ENCODE results near the gene ACACA. TPM values are rescaled to one million over a fixed set of nuclear protein-coding genes. Genes with fewer than 3 reads are reported as not detected.

ACACA gene
- total and polyA plus RNA-seq, 2 donors (not counting 1 experiment from before 2014, with no cell fraction given), result 4.8 to 26.2 TPM

DNA sequence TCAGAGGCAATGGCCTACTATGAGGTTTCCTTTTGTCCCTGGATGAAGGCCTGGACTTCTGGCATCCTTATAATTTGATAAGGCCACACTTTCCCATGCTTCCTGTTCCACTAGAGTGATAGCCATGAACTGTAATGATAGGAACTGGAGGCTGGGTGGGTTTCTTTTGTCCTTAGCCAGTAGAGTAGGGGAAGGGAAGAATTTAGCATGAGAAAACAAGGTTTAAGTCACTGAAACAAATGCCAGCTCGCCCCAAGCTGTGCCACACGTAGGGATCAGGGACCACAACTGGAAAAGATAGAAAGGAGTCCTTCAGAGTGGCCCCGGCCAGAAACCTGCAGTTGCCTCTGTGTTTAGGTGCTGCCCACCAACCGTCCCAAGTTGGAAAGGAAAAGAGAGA is 111.7 kb downstream of the ACACA start:
- Histone ChIP-seq H3K4me2 (replicated peaks; ENCODE audit: low read depth, low read length, poor library complexity, severe bottlenecking) (no peak overlapping the region), H3K4me3 (ENCODE audit: control extremely low read depth in 1 of 5, extremely low read depth in 1 of 5, insufficient read depth in 1 of 5, low read depth in 2 of 5, low read length in 4 of 5) (no peak overlapping the region), H3K27ac (ENCODE audit: low read length in 2 of 2) (no peak overlapping the region), H4K20me1 (ENCODE audit: control insufficient read depth, insufficient read depth, low read length, poor library complexity, severe bottlenecking) (no peaks in the 10 kb centered on the region), H2AFZ (ENCODE audit: insufficient read depth, low read depth, low read length, poor library complexity, severe bottlenecking) (no peak overlapping the region), H3K9ac (ENCODE audit: low read length) (no peak overlapping the region), H3K79me2 (ENCODE audit: control insufficient read depth, insufficient read depth, low read length) (no peaks in the 10 kb centered on the region), H3K36me3 (replicated peaks in 1 of 2; ENCODE audit: control extremely low read depth in 1 of 2, control insufficient read depth in 1 of 2, extremely low read depth in 1 of 2, insufficient read depth in 2 of 2, low read length in 1 of 2) (no peaks in the 10 kb centered on the region), H3K9me3 (ENCODE audit: control extremely low read depth in 1 of 3, control insufficient read depth in 2 of 3, insufficient read depth in 1 of 3, low read length in 2 of 3) (no peaks in the 10 kb centered on the region), H3K27me3 (replicated peaks in 1 of 4; ENCODE audit: control extremely low read depth in 1 of 4, control insufficient read depth in 3 of 4, insufficient read depth in 4 of 4, low read length in 3 of 4) (no peaks in the 10 kb centered on the region), H3K4me1 (ENCODE audit: control insufficient read depth in 2 of 2, insufficient read depth in 2 of 2, low read length in 2 of 2) (peaks cover 3 to 5% of the 10 kb centered on the region in 2 donors)
- Mint-ChIP-seq H3K27ac (no peak overlapping the region), H3K9me3 (ENCODE audit: insufficient read depth) (no peaks in the 10 kb centered on the region), H3K4me3 (no peak overlapping the region), H3K4me1 (peaks cover 12% of the 10 kb centered on the region), H3K27me3 (no peaks in the 10 kb centered on the region)
- TF ChIP-seq EZH2 (IDR thresholded peaks at IDR 0.05; ENCODE audit: borderline replicate concordance, insufficient read depth, low read depth, low read length, poor library complexity, severe bottlenecking), result no peak
- TF ChIP-seq, protein P1, sequence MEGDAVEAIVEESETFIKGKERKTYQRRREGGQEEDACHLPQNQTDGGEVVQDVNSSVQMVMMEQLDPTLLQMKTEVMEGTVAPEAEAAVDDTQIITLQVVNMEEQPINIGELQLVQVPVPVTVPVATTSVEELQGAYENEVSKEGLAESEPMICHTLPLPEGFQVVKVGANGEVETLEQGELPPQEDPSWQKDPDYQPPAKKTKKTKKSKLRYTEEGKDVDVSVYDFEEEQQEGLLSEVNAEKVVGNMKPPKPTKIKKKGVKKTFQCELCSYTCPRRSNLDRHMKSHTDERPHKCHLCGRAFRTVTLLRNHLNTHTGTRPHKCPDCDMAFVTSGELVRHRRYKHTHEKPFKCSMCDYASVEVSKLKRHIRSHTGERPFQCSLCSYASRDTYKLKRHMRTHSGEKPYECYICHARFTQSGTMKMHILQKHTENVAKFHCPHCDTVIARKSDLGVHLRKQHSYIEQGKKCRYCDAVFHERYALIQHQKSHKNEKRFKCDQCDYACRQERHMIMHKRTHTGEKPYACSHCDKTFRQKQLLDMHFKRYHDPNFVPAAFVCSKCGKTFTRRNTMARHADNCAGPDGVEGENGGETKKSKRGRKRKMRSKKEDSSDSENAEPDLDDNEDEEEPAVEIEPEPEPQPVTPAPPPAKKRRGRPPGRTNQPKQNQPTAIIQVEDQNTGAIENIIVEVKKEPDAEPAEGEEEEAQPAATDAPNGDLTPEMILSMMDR (IDR thresholded peaks at IDR 0.05), result no peak
- intact Hi-C loops (cut with micrococcal nuclease), result no loop called here
- ATAC-seq (ENCODE audit: low read depth) (no peak), DNase-seq (no peak)
- ChIA-PET CTCF (no interaction called here), POLR2A (no interaction called here)
- 100% methylated on average over 4 of the region's 4 CpGs for WGBS (ENCODE audit: insufficient coverage)

DNA sequence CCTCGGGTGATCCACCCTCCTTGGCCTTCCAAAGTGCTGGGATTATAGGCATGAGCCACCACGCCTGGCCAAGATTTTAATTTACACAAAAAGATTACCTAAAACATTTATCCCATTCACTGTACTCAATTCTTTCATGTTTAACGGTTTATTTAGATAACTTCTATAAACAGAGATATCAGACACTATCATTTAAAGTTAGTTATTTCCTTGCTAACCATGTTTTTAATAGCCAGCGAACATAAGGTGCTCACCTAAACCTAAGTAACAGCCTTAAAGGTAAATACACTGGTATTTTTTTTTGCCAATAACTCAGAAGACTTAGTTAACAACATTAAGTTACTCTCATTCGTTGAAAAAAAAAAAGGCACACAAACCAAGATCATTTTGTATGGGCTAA is 112.9 kb downstream of the ACACA start:
- Histone ChIP-seq H3K4me2 (replicated peaks; ENCODE audit: low read depth, low read length, poor library complexity, severe bottlenecking) (no peak overlapping the region), H3K27ac (ENCODE audit: low read length in 2 of 2) (no peak overlapping the region), H3K79me2 (ENCODE audit: control insufficient read depth, insufficient read depth, low read length) (no peaks in the 10 kb centered on the region), H3K4me1 (ENCODE audit: control insufficient read depth in 2 of 2, insufficient read depth in 2 of 2, low read length in 2 of 2) (peaks cover 3 to 5% of the 10 kb centered on the region in 2 donors), H3K9ac (ENCODE audit: low read length) (no peak overlapping the region), H3K4me3 (ENCODE audit: control extremely low read depth in 1 of 5, extremely low read depth in 1 of 5, insufficient read depth in 1 of 5, low read depth in 2 of 5, low read length in 4 of 5) (no peak overlapping the region), H2AFZ (ENCODE audit: insufficient read depth, low read depth, low read length, poor library complexity, severe bottlenecking) (no peak overlapping the region), H3K9me3 (ENCODE audit: control extremely low read depth in 1 of 3, control insufficient read depth in 2 of 3, insufficient read depth in 1 of 3, low read length in 2 of 3) (no peaks in the 10 kb centered on the region), H3K36me3 (replicated peaks in 1 of 2; ENCODE audit: control extremely low read depth in 1 of 2, control insufficient read depth in 1 of 2, extremely low read depth in 1 of 2, insufficient read depth in 2 of 2, low read length in 1 of 2) (no peaks in the 10 kb centered on the region), H4K20me1 (ENCODE audit: control insufficient read depth, insufficient read depth, low read length, poor library complexity, severe bottlenecking) (no peaks in the 10 kb centered on the region), H3K27me3 (replicated peaks in 1 of 4; ENCODE audit: control extremely low read depth in 1 of 4, control insufficient read depth in 3 of 4, insufficient read depth in 4 of 4, low read length in 3 of 4) (no peaks in the 10 kb centered on the region)
- WGBS (ENCODE audit: insufficient coverage), result 100% methylated on average over 1 of the region's 5 CpGs
- ChIA-PET CTCF (no interaction called here), POLR2A (interaction anchor here (0.8 kb wide), 1 partner anchor 758 kb away, joined by 4 read pairs; no protein-coding TSS in a partner anchor)
- TF ChIP-seq EZH2 (IDR thresholded peaks at IDR 0.05; ENCODE audit: borderline replicate concordance, insufficient read depth, low read depth, low read length, poor library complexity, severe bottlenecking), result no peak
- TF ChIP-seq, protein P1 (IDR thresholded peaks at IDR 0.05), result no peak
- intact Hi-C loops (cut with micrococcal nuclease), result no loop called here
- H3K4me3 Mint-ChIP-seq, result no peak overlapping the region
- H3K9me3 Mint-ChIP-seq (ENCODE audit: insufficient read depth), result no peaks in the 10 kb centered on the region
- DNase-seq (no peak), ATAC-seq (ENCODE audit: low read depth) (no peak)
- peaks cover 15% of the 10 kb centered on the region for H3K4me1 Mint-ChIP-seq
- no peaks in the 10 kb centered on the region for H3K27me3 Mint-ChIP-seq
- no peak overlapping the region for H3K27ac Mint-ChIP-seq

Measured in B cell (primary cell).